Mucosa of stomach (tissue), 1 donor: ENCODE measurements around the gene ST3GAL4.
A peak's percentile ranks its signal among the peaks of the same experiment; 100 is the strongest.
"Not testable (repeated sequence)": the region's sequence is repeated elsewhere in the genome, so short reads cannot be mapped to it uniquely, and the experiment has no call there.

ENCODE experiments used
- H3K27me3 ChIP-seq: one replicate; pipeline ENCODE4 v1.7.0; 2013; ENCODE audit warnings: mild to moderate bottlenecking, low read length; ENCODE audit not compliant: control insufficient read depth, insufficient read depth
- H3K36me3 ChIP-seq: one replicate; pipeline ENCODE4 v1.7.0; 2013; ENCODE audit warnings: low read length; ENCODE audit not compliant: control insufficient read depth, insufficient read depth
- H3K4me1 ChIP-seq: one replicate; pipeline ENCODE4 v1.7.0; 2013; ENCODE audit warnings: mild to moderate bottlenecking, low read length; ENCODE audit not compliant: control insufficient read depth, insufficient read depth
- H3K4me3 ChIP-seq: one replicate; pipeline ENCODE4 v1.7.0; 2013; ENCODE audit warnings: low read length
- H3K9ac ChIP-seq: one replicate; pipeline ENCODE4 v1.7.0; 2013; ENCODE audit warnings: mild to moderate bottlenecking, low read length, moderate library complexity
- H3K9me3 ChIP-seq: one replicate; pipeline ENCODE4 v1.7.0; 2013; ENCODE audit warnings: mild to moderate bottlenecking, low read length, moderate library complexity; ENCODE audit not compliant: control insufficient read depth
- donor health status: Pancreatic carcinoma.

ST3GAL4 gene, protein sequence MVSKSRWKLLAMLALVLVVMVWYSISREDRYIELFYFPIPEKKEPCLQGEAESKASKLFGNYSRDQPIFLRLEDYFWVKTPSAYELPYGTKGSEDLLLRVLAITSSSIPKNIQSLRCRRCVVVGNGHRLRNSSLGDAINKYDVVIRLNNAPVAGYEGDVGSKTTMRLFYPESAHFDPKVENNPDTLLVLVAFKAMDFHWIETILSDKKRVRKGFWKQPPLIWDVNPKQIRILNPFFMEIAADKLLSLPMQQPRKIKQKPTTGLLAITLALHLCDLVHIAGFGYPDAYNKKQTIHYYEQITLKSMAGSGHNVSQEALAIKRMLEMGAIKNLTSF

DNA sequence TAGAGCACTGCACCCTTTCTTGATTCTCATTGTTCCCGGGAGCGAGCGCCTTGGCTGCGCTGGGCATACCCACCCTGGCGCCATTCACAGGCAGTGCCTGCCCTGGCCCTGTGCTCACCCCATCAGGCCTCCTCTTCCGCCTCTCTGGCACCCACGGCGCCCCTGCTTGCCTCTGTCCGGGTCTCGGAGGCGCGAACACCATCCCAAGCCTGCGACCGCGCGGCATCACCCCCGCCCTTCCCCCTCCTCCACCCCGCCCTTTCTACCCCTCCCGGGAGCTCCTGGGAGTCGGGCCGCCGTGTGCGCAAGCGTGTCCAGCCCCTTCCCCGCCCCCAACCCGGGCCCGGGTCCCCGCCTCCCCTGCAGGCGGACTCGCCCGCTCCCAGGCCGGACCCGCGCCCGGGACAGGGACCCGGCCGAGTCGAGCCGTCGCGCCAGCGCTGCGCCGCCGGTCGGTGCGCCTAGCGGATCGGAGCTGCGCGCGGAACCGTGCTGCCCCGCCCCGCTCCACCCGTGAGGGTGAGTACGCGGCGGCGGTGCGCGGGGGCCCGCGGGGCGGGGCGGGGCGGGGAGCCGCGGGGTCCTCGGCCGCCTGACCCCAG is at the start of gene ST3GAL4:
Gene ST3GAL4 (plus strand): TSS at position 363 of the 602 bp plus-strand sequence. CDS start 50,470 bp downstream, outside the sequence.
- no peaks in the 10 kb centered on the region for H3K27me3 ChIP-seq
- H3K4me1 ChIP-seq, result peaks cover 10% of the 10 kb centered on the region
- no peaks in the 10 kb centered on the region for H3K36me3 ChIP-seq
- H3K4me3 ChIP-seq, result no peak within 1 kb of the TSS
- peak within 1 kb of the TSS; percentile 51 for H3K9ac ChIP-seq
- no peaks in the 10 kb centered on the region for H3K9me3 ChIP-seq

GRCh38 chr11:126305699-126306098 is 49.8 kb upstream of the ST3GAL4 start:
- H3K36me3 ChIP-seq, result no peaks in the 10 kb centered on the region
- H3K4me1 ChIP-seq, result peaks cover 11% of the 10 kb centered on the region
- H3K4me3 ChIP-seq, result no peak overlapping the region
- no peaks in the 10 kb centered on the region for H3K9me3 ChIP-seq
- H3K9ac ChIP-seq, result no peak overlapping the region
- no peaks in the 10 kb centered on the region for H3K27me3 ChIP-seq

DNA sequence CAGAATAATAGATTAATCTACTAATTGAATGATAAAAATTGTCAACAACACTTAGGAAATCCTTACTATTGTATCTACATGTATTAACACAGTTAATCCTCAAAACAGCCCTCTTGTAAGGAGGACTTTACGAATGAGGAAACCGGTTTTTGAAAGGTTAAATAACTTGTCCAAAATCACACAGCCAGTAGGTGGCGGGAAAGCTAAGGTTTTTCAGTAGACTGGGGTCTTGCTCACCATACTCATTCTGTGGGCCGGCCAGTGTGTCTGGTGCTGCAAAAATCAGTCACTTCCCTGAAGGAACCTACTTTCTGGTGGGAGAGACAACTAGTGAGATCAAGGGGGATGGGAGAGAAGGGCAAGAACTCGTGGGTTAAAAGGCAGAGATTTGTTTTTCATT is 47.8 kb upstream of the ST3GAL4 start:
- H3K27me3 ChIP-seq, result no peaks in the 10 kb centered on the region
- no peak overlapping the region for H3K9ac ChIP-seq
- H3K36me3 ChIP-seq, result no peaks in the 10 kb centered on the region
- H3K4me3 ChIP-seq, result no peak overlapping the region
- no peaks in the 10 kb centered on the region for H3K9me3 ChIP-seq
- peaks cover 15% of the 10 kb centered on the region for H3K4me1 ChIP-seq

DNA sequence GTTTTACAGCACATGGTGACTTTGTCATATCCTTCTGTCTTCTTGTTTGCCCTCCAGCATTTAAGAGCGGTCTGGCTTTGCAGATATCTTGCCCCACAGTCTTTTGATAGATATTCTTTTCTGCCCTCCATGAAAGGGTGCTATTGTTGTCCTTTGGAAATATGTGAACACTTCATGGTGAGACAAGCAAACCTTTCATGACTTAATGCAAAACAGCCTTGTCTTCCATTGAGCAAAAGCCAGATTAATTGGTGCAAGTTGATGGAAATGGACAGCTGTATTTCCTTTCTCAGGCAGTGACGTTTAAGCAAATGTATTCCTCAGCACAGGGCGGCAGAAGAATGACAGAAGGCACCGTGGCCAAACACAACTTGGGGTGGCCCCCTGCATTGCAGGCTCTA is 47.2 kb upstream of the ST3GAL4 start:
- Histone ChIP-seq H3K4me1 (peaks cover 21% of the 10 kb centered on the region), H3K27me3 (no peaks in the 10 kb centered on the region), H3K9ac (no peak overlapping the region), H3K9me3 (no peaks in the 10 kb centered on the region), H3K36me3 (no peaks in the 10 kb centered on the region), H3K4me3 (no peak overlapping the region)

GRCh38 chr11:126308771-126309170 is 46.7 kb upstream of the ST3GAL4 start:
- not testable (repeated sequence) for H3K36me3 ChIP-seq, H3K9ac ChIP-seq, H3K4me3 ChIP-seq, H3K27me3 ChIP-seq, H3K9me3 ChIP-seq
- peaks cover 24% of the 10 kb centered on the region for H3K4me1 ChIP-seq

- no peaks in the 10 kb centered on the region for H3K27me3 ChIP-seq
- H3K4me1 ChIP-seq, result peaks cover 19% of the 10 kb centered on the region
- no peak overlapping the region for H3K4me3 ChIP-seq
- H3K36me3 ChIP-seq, result no peaks in the 10 kb centered on the region
- no peaks in the 10 kb centered on the region for H3K9me3 ChIP-seq
- no peak overlapping the region for H3K9ac ChIP-seq
These were observed 45.1 kb upstream of the ST3GAL4 start for GRCh38 chr11:126310200-126310991.

DNA sequence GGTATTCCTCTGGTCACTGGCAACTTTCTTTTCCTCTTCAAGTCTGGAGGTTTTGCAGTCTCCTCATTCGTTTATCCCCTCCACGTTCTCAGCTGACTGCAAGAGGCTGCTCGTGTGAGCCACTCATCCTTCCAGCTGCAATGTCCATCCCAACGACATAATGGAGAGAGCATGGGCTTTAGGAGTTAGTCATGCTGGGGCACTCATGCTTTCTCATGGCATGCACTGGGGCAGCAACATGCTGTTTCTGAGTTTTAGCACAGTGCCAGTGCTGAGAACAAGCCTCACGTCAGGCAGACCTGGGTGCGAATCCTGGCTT is 44.5 kb upstream of the ST3GAL4 start:
- Histone ChIP-seq H3K9me3 (no peaks in the 10 kb centered on the region), H3K4me3 (no peak overlapping the region), H3K27me3 (no peaks in the 10 kb centered on the region), H3K9ac (no peak overlapping the region), H3K4me1 (peaks cover 19% of the 10 kb centered on the region), H3K36me3 (no peaks in the 10 kb centered on the region)

DNA sequence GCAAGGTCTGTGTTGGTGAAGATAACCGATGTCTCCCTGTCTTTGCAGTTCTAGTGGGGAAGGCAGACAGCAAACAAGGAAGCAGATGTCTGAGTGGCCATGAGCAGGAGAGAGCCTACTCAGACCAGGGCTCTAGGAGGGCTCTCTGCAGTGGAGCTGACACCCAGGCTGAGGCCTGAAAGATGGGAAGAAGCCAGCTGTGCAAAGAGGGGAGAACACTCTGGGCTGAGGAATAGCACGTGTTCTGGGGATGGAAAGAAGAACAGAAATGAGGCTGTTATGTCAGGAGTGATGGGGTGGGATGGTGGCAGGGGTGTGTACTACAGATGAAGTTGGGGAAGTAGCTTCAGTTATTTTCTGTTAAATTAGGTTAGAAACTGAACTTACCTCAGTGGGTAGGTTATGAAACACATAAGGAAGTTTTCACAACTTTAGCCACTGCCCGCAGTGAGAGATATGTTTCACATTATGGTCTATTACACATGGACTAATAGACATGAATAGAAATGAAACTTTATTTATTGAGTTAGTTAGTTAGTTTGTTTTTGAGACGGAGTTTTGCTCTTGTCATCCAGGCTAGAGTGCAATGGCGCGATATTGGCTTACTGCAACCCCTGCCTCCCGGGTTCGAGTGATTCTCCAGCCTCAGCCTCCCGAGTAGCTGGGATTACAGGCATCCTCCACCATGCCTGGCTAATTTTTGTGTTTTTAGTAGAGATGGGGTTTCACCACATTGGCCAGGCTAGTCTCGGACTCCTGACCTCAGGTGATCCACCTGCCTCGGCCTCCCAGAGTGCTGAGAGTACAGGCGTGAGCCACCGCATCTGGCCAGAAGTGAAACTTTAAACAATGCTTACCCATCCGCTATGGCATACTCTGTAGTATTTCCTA is 43.8 kb upstream of the ST3GAL4 start:
- Histone ChIP-seq H3K9me3 (no peaks in the 10 kb centered on the region), H3K4me1 (peaks cover 19% of the 10 kb centered on the region), H3K27me3 (no peaks in the 10 kb centered on the region), H3K36me3 (no peaks in the 10 kb centered on the region), H3K4me3 (no peak overlapping the region), H3K9ac (no peak overlapping the region)

DNA sequence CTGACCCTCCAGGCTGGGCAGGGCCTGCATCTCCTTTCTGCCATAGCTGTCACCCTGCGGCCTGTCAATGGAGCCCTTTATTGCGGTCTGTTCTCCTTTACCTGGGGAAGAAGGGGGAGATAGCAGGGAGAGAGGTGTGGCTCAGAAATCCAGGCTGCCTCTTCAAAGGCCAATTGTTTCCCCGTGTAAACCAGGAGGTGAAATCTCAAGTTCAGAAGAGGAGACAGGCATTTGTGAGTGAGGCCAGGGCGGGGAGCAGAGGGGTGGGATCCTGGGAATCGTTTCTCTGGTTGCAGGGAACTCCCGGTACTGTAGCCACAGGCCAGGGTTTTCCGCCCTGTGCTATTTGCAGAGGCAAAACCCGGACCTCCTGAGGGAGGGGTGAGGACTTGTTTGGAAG is 42.5 kb upstream of the ST3GAL4 start:
- no peaks in the 10 kb centered on the region for H3K9me3 ChIP-seq
- H3K27me3 ChIP-seq, result no peaks in the 10 kb centered on the region
- no peaks in the 10 kb centered on the region for H3K36me3 ChIP-seq
- H3K4me3 ChIP-seq, result no peak overlapping the region
- H3K9ac ChIP-seq, result no peak overlapping the region
- peaks cover 27% of the 10 kb centered on the region for H3K4me1 ChIP-seq

DNA sequence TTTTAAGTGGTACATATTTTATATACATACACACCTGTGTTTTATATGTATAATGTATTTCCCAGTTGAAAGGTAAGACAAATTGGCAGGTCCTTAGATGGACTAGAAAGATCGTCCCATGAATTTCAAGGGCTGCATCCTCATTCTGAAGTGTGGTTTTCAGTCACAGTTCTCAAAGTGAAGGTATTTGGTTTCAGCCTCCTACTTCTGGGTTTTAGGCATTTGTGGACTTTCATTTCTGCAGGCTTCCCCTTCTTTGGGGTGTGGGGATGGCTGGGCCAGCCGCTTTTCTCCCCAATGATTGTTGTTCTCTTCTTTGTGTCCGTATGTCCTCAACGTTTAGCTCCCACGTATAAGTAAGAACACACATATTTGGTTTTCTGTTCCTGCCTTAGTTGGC is 41.7 kb upstream of the ST3GAL4 start:
- Histone ChIP-seq H3K4me1 (peaks cover 32% of the 10 kb centered on the region), H3K9me3 (no peaks in the 10 kb centered on the region), H3K27me3 (no peaks in the 10 kb centered on the region), H3K36me3 (no peaks in the 10 kb centered on the region), H3K9ac (no peak overlapping the region), H3K4me3 (no peak overlapping the region)

DNA sequence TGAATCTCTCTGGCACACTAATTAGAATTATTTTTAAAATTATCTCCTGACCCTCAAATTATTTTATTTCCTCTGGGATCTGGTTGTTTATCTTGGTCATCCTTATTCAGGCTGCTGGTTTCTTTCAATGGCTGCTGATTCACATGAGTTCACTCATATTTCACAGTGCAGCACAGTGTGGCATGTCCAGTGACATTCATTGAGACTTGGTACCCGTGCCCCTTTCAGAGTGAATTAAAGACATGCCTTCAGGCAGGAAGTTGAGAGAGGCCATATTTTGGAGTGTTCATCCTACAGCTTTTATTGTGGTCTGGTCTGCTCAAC is 38.1 kb upstream of the ST3GAL4 start:
- H3K9me3 ChIP-seq, result no peaks in the 10 kb centered on the region
- H3K27me3 ChIP-seq, result no peaks in the 10 kb centered on the region
- H3K36me3 ChIP-seq, result no peaks in the 10 kb centered on the region
- H3K4me3 ChIP-seq, result no peak overlapping the region
- H3K4me1 ChIP-seq, result peaks cover 25% of the 10 kb centered on the region
- H3K9ac ChIP-seq, result no peak overlapping the region
